ENCODE data around the gene RPL10.

The RPL10 gene

GRCh38 chrX:154401918-154402621, 3.9 kb downstream of the RPL10 start:
- DNase-seq = no peak

- DNase-seq = no peak
Measured at GRCh38 chrX:154402622-154403127, 4.5 kb downstream of the RPL10 start.

GRCh38 chrX:154403192-154403591, 5.0 kb downstream of the RPL10 start:
- no peak for DNase-seq

GRCh38 chrX:154403858-154404257, 5.7 kb downstream of the RPL10 start:
- DNase-seq = no peak

GRCh38 chrX:154404625-154405192, 6.5 kb downstream of the RPL10 start:
- no peak for DNase-seq

GRCh38 chrX:154408659-154409221, 10.6 kb downstream of the RPL10 start:
- no peak for DNase-seq

GRCh38 chrX:154409222-154409871, 11.2 kb downstream of the RPL10 start, which contains the start of gene DNASE1L1:
Gene DNASE1L1, minus strand, starts transcription at chrX:154409254. Its CDS starts 3,686 bp downstream, at chrX:154405568.
- peak; percentile 47 to 65 for DNase-seq

- DNase-seq = peak; percentile 40 to 44
Measured at GRCh38 chrX:154411981-154412340, 13.8 kb downstream of the RPL10 start.

GRCh38 chrX:154412468-154412867, 14.3 kb downstream of the RPL10 start:
- DNase-seq = peak; percentile 48

- DNase-seq = no peak
Measured at GRCh38 chrX:154413142-154413541, 15.0 kb downstream of the RPL10 start.

- DNase-seq = no peak
Measured at GRCh38 chrX:154417157-154417556, 19.0 kb downstream of the RPL10 start.

- DNase-seq = no peak
Measured at GRCh38 chrX:154419189-154419588, 21.0 kb downstream of the RPL10 start.

GRCh38 chrX:154419688-154420401, 21.7 kb downstream of the RPL10 start:
- no peak for DNase-seq

GRCh38 chrX:154420402-154420756, 22.2 kb downstream of the RPL10 start:
- no peak for DNase-seq

GRCh38 chrX:154426916-154427770, 29.0 kb downstream of the RPL10 start:
- peak in 1 of 2 experiments; percentile 10 for DNase-seq

GRCh38 chrX:154428176-154429171, 30.3 kb downstream of the RPL10 start, which contains the start of gene ATP6AP1:
Gene ATP6AP1, plus strand, starts transcription at chrX:154428677. Its CDS starts 16 bp downstream, at chrX:154428693.
- DNase-seq = peak; percentile 78 to 84

GRCh38 chrX:154429711-154430110, 31.5 kb downstream of the RPL10 start:
- no peak for DNase-seq

- DNase-seq = no peak
Measured at GRCh38 chrX:154430479-154430878, 32.3 kb downstream of the RPL10 start.

GRCh38 chrX:154430916-154431315, 32.7 kb downstream of the RPL10 start:
- no peak for DNase-seq

- peak; percentile 21 to 39 for DNase-seq
Measured at GRCh38 chrX:154431341-154431740, 33.2 kb downstream of the RPL10 start.

- DNase-seq = no peak
Measured at GRCh38 chrX:154432210-154432609, 34.0 kb downstream of the RPL10 start.
